Measurements from ENCODE around the gene DTX4. TPM values are rescaled to one million over a fixed set of nuclear protein-coding genes. Genes with fewer than 3 reads are reported as not detected.

Gene DTX4
- total RNA-seq, 1 donor: 0.18 TPM

DNA sequence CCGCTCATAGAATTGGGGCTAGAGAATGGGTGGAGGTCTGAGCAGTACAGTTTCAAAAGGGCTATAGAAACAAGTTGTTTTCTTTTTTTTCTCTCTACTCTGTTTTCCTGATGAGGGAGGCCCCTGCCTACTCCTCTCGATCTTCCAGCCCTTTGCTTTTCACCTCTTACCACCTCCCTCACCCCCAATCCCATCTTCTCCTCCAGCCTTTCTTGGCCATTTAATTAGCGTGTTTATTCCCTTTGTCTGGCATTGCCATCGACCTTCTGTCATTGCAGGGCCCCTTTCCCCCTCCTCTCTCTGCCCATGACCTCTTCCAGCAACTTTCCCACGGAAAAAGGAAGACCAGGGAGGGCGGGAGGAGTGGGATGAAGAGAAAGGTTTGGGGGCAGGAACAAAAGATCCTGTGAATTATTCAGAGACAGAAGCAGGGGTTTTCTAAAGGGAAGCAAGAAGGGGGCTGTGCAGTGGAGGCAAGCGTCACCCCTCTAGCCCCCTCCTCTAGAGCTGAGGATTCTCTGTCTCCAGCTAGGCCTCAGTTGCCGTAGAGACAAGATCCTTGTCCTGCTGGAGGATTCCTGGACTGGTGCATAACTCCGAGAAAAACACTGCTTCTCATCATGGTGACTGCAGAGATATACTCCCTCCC is 12.9 kb downstream of the DTX4 start:
- DNase-seq (ENCODE audit: low read depth): no peak
- TF ChIP-seq, protein P1, sequence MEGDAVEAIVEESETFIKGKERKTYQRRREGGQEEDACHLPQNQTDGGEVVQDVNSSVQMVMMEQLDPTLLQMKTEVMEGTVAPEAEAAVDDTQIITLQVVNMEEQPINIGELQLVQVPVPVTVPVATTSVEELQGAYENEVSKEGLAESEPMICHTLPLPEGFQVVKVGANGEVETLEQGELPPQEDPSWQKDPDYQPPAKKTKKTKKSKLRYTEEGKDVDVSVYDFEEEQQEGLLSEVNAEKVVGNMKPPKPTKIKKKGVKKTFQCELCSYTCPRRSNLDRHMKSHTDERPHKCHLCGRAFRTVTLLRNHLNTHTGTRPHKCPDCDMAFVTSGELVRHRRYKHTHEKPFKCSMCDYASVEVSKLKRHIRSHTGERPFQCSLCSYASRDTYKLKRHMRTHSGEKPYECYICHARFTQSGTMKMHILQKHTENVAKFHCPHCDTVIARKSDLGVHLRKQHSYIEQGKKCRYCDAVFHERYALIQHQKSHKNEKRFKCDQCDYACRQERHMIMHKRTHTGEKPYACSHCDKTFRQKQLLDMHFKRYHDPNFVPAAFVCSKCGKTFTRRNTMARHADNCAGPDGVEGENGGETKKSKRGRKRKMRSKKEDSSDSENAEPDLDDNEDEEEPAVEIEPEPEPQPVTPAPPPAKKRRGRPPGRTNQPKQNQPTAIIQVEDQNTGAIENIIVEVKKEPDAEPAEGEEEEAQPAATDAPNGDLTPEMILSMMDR (IDR thresholded peaks at IDR 0.05; ENCODE audit: insufficient read depth, low read length): no peak
- H3K4me3 ChIP-seq (ENCODE audit: low read depth, low read length): no peak overlapping the region

DNA sequence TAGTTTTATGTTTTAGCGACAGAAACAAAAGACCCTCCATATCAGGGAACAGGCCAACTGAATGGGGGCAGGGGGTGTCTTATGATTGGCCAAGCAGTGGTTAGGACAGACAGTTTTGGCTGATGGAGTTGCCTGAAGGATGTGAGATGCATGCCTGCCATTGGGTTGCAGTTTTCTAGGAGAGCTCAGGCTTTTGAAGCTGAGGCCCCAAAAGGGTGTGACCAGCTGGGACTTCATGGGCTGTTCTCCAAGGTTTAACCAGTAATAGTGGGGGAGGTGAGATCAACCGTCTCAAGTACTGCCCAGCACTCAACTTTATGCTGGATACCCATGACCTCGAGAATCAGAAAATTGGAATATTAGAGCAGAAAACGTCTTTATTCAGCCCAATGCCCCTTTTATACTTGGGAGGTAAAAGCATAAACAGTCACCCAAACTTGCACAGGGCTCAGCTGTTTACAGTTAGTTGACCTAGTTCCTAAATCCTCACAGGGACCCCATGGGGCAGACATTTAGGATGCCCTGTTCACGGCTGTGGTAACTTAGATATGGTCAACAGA is 13.5 kb downstream of the DTX4 start:
- TF ChIP-seq, protein P1 (IDR thresholded peaks at IDR 0.05; ENCODE audit: insufficient read depth, low read length): no peak
- no peak overlapping the region for H3K4me3 ChIP-seq (ENCODE audit: low read depth, low read length)
- no peak for DNase-seq (ENCODE audit: low read depth)

DNA sequence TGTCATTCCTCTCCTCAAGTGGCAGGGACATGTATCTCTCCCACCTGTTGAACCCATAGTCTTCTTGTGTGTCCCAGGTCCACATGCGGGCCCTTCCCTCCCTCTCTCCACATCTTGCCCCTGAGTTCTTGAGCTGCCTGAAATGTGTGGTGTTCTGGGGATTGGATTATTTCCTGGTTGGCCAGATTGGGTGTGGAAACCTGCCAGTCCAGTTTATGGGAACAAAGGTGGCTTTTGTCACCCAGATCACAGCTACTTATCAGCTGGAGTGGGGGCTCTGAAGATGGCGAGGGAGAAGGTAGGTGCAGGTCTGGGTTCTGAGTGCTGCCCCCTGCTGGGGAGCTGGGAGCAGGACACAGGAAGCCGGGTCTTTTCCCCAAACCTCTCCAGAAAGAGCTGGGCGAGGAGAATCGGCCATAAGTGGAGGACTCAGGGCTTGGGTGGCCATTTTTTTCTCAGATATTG is 14.2 kb downstream of the DTX4 start:
- no peak for DNase-seq (ENCODE audit: low read depth)
- TF ChIP-seq, protein P1 (IDR thresholded peaks at IDR 0.05; ENCODE audit: insufficient read depth, low read length): peak; percentile 52
- H3K4me3 ChIP-seq (ENCODE audit: low read depth, low read length): no peak overlapping the region

DNA sequence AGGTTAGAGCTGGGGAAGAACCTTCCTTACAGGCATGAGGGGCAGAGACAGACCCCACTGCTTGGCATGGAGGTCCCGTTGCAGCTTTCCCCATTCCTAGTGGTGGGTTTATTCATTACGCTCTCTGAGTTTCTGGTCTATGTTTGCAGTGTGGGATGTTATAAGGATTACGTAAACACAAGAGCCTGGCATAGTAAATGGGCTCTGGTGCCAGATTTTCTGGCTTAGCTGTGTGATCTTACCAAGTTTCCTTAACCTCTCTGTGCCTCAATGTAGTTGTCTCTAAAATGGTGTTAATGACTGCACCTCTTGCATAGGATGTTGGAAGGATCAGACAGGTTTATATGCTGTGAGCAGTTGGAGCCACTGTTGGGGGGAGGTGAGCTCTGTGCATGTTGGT is 15.1 kb downstream of the DTX4 start:
- DNase-seq (ENCODE audit: low read depth): no peak
- TF ChIP-seq, protein P1 (IDR thresholded peaks at IDR 0.05; ENCODE audit: insufficient read depth, low read length): no peak
- no peak overlapping the region for H3K4me3 ChIP-seq (ENCODE audit: low read depth, low read length)

DNA sequence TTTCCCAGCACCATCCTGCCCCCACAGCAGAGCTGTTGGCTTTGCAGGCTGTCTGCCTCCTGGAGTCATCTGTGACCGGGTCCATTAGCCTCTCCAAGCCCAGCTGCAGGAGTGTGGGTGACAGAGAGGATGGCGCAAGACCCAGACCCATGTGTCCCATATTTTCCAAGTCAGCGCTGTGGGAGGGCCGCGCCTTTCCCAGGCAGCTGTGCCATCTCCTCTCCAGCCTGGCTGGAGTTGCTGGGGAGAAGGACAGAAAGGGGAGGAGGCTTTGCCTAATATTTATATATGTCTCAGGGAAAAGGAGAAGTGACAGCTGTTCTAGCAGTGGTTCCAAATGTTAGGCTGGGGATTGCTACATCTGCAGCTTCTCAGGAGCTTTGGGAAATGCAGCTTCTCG is 15.7 kb downstream of the DTX4 start:
- DNase-seq (ENCODE audit: low read depth): no peak
- no peak overlapping the region for H3K4me3 ChIP-seq (ENCODE audit: low read depth, low read length)
- TF ChIP-seq, protein P1 (IDR thresholded peaks at IDR 0.05; ENCODE audit: insufficient read depth, low read length): no peak

DNA sequence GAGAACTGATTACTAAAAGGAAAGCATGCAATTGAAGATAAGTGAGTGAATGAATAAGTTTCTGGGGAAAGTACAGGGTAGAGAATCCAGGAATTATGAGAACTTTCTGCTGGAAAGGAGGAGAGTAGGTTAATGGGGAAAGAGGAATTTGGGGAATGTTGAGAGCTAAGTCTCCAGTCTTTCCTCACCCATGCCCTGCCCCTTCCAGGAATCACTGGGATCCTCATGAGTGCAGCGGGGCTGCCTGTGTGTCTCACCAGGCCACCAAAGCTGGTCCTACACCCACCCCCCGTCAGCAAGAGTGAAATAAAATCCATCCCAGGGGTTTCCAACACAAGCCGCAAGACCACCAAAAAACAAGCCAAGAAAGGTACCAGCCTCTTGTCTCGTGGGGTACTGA is 17.0 kb downstream of the DTX4 start:
- no peak for DNase-seq (ENCODE audit: low read depth)
- TF ChIP-seq, protein P1 (IDR thresholded peaks at IDR 0.05; ENCODE audit: insufficient read depth, low read length): no peak
- no peak overlapping the region for H3K4me3 ChIP-seq (ENCODE audit: low read depth, low read length)

Measured in fibroblast of the aortic adventitia (primary cell).